Measurements from ENCODE around the gene TEN1. TPM values are rescaled to one million over a fixed set of nuclear protein-coding genes. Genes with fewer than 3 reads are reported as not detected.

The TEN1 gene
- total and polyA plus RNA-seq, 2 of the 13 experiments (the other 11 are each of a cell fraction or from before 2014, with no cell fraction given) = 18.0 to 21.3 TPM

DNA sequence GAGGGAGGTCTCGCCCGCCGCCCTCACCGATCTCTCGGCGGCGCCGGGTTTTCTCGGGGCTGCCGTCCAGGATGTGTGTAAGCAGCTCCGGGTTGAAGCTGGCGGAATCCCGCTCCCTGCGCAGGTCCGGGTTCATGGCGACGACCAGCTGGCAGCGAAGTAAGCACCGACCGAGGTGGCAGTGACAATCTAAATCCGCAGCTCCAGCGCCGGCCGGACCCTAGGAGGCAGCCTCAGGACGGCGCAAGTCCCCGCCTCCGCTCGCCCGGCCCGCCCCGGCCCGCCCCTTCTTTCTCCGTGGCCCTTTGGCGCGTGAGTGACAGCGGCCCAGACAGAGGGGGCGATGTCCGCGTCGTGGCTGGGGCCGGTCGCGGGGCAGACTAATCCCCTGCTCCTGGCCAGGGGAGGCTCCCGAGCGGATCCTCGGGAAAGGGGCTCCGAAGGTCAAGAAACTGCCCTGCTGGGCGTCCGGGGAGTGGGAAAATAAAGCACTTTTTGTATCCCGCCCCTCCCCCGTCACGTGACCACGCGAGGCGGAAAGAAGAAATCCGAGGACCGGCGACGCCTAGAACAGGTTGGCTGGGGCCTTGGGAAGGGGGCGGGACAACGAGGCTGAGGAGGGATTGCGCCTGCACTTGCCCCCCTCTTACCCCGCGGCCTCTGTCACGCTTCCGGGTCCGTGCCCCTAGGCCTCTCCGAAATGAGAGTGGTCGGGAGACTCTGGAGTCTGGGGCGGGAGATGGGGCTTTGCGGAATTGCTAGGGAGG lies at the start of gene TEN1, which contains the start of gene ACOX1 (continued):
- TF ChIP-seq ZBTB20 (CRISPR knock-in tag; IDR thresholded peaks at IDR 0.05; ENCODE audit: borderline replicate concordance, low read depth) (peak; percentile 46; the same call in 1 of the 2 replicates), POLR2AphosphoS2 (IDR thresholded peaks at IDR 0.05; ENCODE audit: low read depth, low read length) (0 out of 2 replicates have a peak, but pooled peaks have one; percentile 27), MZF1 (CRISPR knock-in tag; IDR thresholded peaks at IDR 0.05; ENCODE audit: borderline replicate concordance) (peak; percentile 92; the same call in 1 of the 2 replicates), KAT2B (IDR thresholded peaks at IDR 0.05; ENCODE audit: borderline replicate concordance, low read depth, low read length) (no peak), EZH2 (conservative IDR thresholded peaks at IDR 0.05; ENCODE audit: low read depth, low read length) (no peak), NR2F1 (CRISPR knock-in tag; IDR thresholded peaks at IDR 0.05) (peak; percentile 49 to 60), ZNF556 (CRISPR knock-in tag; IDR thresholded peaks at IDR 0.05; ENCODE audit: borderline replicate concordance) (peak; percentile 53; the same call in 1 of the 2 replicates), AGO2 (optimal IDR thresholded peaks at IDR 0.05; ENCODE audit: low read depth, low read length) (peak; percentile 83), ZNF614 (CRISPR knock-in tag; IDR thresholded peaks at IDR 0.05; ENCODE audit: borderline replicate concordance) (peak; percentile 92), IRF1 (CRISPR knock-in tag; IDR thresholded peaks at IDR 0.05; ENCODE audit: low read depth) (peak; percentile 56; the same call in 1 of the 2 replicates), ZNF609 (CRISPR knock-in tag; IDR thresholded peaks at IDR 0.05; ENCODE audit: borderline replicate concordance) (peak; percentile 76), GTF3A (CRISPR knock-in tag; conservative IDR thresholded peaks at IDR 0.05) (peak; percentile 27; the same call in 1 of the 2 replicates), SAP130 (CRISPR knock-in tag; IDR thresholded peaks at IDR 0.05; ENCODE audit: low read depth) (peak; percentile 91), ZNF572 (CRISPR knock-in tag; IDR thresholded peaks at IDR 0.05) (0 out of 2 replicates have a peak, but pooled peaks have one; percentile 76), HCFC1 (IDR thresholded peaks at IDR 0.05; ENCODE audit: low read depth, low read length) (no peak; the same call in 1 of the 2 replicates), ZNF30 (CRISPR knock-in tag; IDR thresholded peaks at IDR 0.05) (no peak), RARA (CRISPR knock-in tag; IDR thresholded peaks at IDR 0.05) (peak; percentile 70), HNRNPK (IDR thresholded peaks at IDR 0.05; ENCODE audit: low read depth, low read length, poor library complexity, severe bottlenecking) (peak; percentile 48), HMG20A (CRISPR knock-in tag; IDR thresholded peaks at IDR 0.05; ENCODE audit: borderline replicate concordance) (no peak; the same call in none of the 2 replicates)
- TF ChIP-seq, protein P1, sequence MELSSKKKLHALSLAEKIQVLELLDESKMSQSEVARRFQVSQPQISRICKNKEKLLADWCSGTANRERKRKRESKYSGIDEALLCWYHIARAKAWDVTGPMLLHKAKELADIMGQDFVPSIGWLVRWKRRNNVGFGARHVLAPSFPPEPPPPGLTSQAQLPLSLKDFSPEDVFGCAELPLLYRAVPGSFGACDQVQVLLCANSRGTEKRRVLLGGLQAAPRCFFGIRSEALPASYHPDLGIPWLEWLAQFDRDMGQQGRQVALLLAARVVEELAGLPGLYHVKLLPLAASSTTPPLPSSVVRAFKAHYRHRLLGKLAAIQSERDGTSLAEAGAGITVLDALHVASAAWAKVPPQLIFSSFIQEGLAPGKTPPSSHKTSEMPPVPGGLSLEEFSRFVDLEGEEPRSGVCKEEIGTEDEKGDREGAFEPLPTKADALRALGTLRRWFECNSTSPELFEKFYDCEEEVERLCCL (CRISPR knock-in tag; IDR thresholded peaks at IDR 0.05; ENCODE audit: borderline replicate concordance) = no peak
- TF ChIP-seq, protein P2, sequence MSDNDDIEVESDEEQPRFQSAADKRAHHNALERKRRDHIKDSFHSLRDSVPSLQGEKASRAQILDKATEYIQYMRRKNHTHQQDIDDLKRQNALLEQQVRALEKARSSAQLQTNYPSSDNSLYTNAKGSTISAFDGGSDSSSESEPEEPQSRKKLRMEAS (IDR thresholded peaks at IDR 0.05) = peak; percentile 61

Data from HepG2 (cell line).